Mesothelial cell of epicardium (in vitro differentiated cells): ENCODE measurements around the gene AMFR. TPM values are rescaled to one million over a fixed set of nuclear protein-coding genes. Genes with fewer than 3 reads are reported as not detected.

ENCODE experiments used
- DNase-seq, 2 experiments: peaks; one replicate each; pipeline ENCODE4 v3.0.0; 2021; ENCODE audit warnings: low spot score in 2 of 2; ENCODE audit not compliant: unreplicated experiment in 2 of 2
- H3K27ac Mint-ChIP-seq: 2 replicates; pipeline ENCODE4 v1.8.0; 2021; ENCODE audit warnings: mixed read lengths
- H3K27me3 Mint-ChIP-seq: 2 replicates; pipeline ENCODE4 v1.8.0; 2021; ENCODE audit warnings: low read depth, mixed read lengths
- H3K36me3 Mint-ChIP-seq: 2 replicates; pipeline ENCODE4 v1.8.0; 2021; ENCODE audit warnings: mixed read lengths
- H3K4me1 Mint-ChIP-seq: 2 replicates; pipeline ENCODE4 v1.8.0; 2021; ENCODE audit warnings: mixed read lengths
- H3K4me3 Mint-ChIP-seq: 2 replicates; pipeline ENCODE4 v1.8.0; 2021; ENCODE audit warnings: mild to moderate bottlenecking, moderate library complexity, mixed read lengths
- H3K9me3 Mint-ChIP-seq: 2 replicates; pipeline ENCODE4 v1.8.0; 2021; ENCODE audit warnings: mixed read lengths
- CTCF ChIP-seq: fragments of 200-600 bp; sonication (generic); IDR thresholded peaks from one replicate; pipeline ENCODE4 v1.5.0; 2021; ENCODE audit warnings: antibody characterized with exemption; ENCODE audit not compliant: unreplicated experiment
- total RNA-seq: library from RNA; stranded (reverse); gene quantifications from 3 replicates; pipeline ENCODE4 v1.2.1, GENCODE V29; 2021

Gene AMFR
- total RNA-seq, 1 donor from 2014 or later: 60.0 TPM

- Mint-ChIP-seq H3K27me3 (no peaks in the 10 kb centered on the region), H3K27ac (peak overlapping the region; percentile 83), H3K36me3 (peaks cover 9% of the 10 kb centered on the region), H3K9me3 (no peaks in the 10 kb centered on the region), H3K4me3 (peak overlapping the region; percentile 28), H3K4me1 (peaks cover 33% of the 10 kb centered on the region)
- DNase-seq: peak in 1 of 2 experiments; percentile 36
- TF ChIP-seq CTCF: no peak
Measured at GRCh38 chr16:56357765-56358322, 67.5 kb downstream of the AMFR start.

- Mint-ChIP-seq H3K27me3 (no peaks in the 10 kb centered on the region), H3K27ac (peak overlapping the region; percentile 95), H3K36me3 (peaks cover 3% of the 10 kb centered on the region), H3K9me3 (no peaks in the 10 kb centered on the region), H3K4me1 (peaks cover 33% of the 10 kb centered on the region), H3K4me3 (peak overlapping the region; percentile 78)
- peak in 1 of 2 experiments; percentile 31 for DNase-seq
- TF ChIP-seq CTCF: no peak
Measured at GRCh38 chr16:56357241-56357764, 68.0 kb downstream of the AMFR start.

GRCh38 chr16:56356276-56357240 lies 68.8 kb downstream of the AMFR start:
- peak; percentile 81 for TF ChIP-seq CTCF
- Mint-ChIP-seq H3K4me3 (peak overlapping the region; percentile 78), H3K36me3 (peaks cover 2% of the 10 kb centered on the region), H3K27ac (peak overlapping the region; percentile 95), H3K27me3 (no peaks in the 10 kb centered on the region), H3K4me1 (peaks cover 33% of the 10 kb centered on the region), H3K9me3 (no peaks in the 10 kb centered on the region)
- peak; percentile 53 to 80 for DNase-seq

- peak; percentile 13 to 28 for DNase-seq
- H3K27ac Mint-ChIP-seq: peak overlapping the region; percentile 95
- peaks cover 2% of the 10 kb centered on the region for H3K36me3 Mint-ChIP-seq
- no peaks in the 10 kb centered on the region for H3K9me3 Mint-ChIP-seq
- no peak for TF ChIP-seq CTCF
- H3K4me1 Mint-ChIP-seq: peaks cover 33% of the 10 kb centered on the region
- no peaks in the 10 kb centered on the region for H3K27me3 Mint-ChIP-seq
- H3K4me3 Mint-ChIP-seq: peak overlapping the region; percentile 78
Measured at GRCh38 chr16:56355786-56356275, 69.5 kb downstream of the AMFR start.

- Mint-ChIP-seq H3K9me3 (no peaks in the 10 kb centered on the region), H3K4me3 (no peak overlapping the region), H3K27me3 (no peaks in the 10 kb centered on the region), H3K4me1 (peaks cover 33% of the 10 kb centered on the region), H3K36me3 (no peaks in the 10 kb centered on the region), H3K27ac (no peak overlapping the region)
- no peak for TF ChIP-seq CTCF
- no peak for DNase-seq
Measured at GRCh38 chr16:56355221-56355620, 70.1 kb downstream of the AMFR start.
